ENCODE data around the gene PLXNB1.

- no peak for TF ChIP-seq CTCF (conservative IDR thresholded peaks at IDR 0.05; ENCODE audit: low read depth, low read length)
- no peak for TF ChIP-seq EZH2 (IDR thresholded peaks at IDR 0.05; ENCODE audit: borderline replicate concordance, low read depth, low read length, poor library complexity, severe bottlenecking)
Observed at GRCh38 chr3:48419149-48419548, 10.7 kb downstream of the PLXNB1 start.
